ENCODE results near the gene PAK1.

Gene PAK1

GRCh38 chr11:77515483-77515882 lies 41.6 kb upstream of the PAK1 start:
- no peak overlapping the region for H3K4me3 ChIP-seq (replicated peaks; ENCODE audit: low read depth, low read length)
- no peak for TF ChIP-seq CTCF (IDR thresholded peaks at IDR 0.05; ENCODE audit: low read depth, low read length, missing control alignments)
- DNase-seq (ENCODE audit: extremely low read depth, low read depth), result no peak

- H3K4me3 ChIP-seq (replicated peaks; ENCODE audit: low read depth, low read length), result no peak overlapping the region
- TF ChIP-seq CTCF (IDR thresholded peaks at IDR 0.05; ENCODE audit: low read depth, low read length, missing control alignments), result no peak
- DNase-seq (ENCODE audit: extremely low read depth, low read depth), result no peak
These were observed 41.2 kb upstream of the PAK1 start for GRCh38 chr11:77515063-77515462.

- no peak overlapping the region for H3K4me3 ChIP-seq (replicated peaks; ENCODE audit: low read depth, low read length)
- TF ChIP-seq CTCF (IDR thresholded peaks at IDR 0.05; ENCODE audit: low read depth, low read length, missing control alignments), result no peak
- DNase-seq (ENCODE audit: extremely low read depth, low read depth), result no peak
These were observed 38.2 kb upstream of the PAK1 start for GRCh38 chr11:77512092-77512491.

GRCh38 chr11:77510851-77511250 lies 37.0 kb upstream of the PAK1 start:
- DNase-seq (ENCODE audit: extremely low read depth, low read depth), result no peak
- no peak for TF ChIP-seq CTCF (IDR thresholded peaks at IDR 0.05; ENCODE audit: low read depth, low read length, missing control alignments)
- no peak overlapping the region for H3K4me3 ChIP-seq (replicated peaks; ENCODE audit: low read depth, low read length)

- TF ChIP-seq CTCF (IDR thresholded peaks at IDR 0.05; ENCODE audit: low read depth, low read length, missing control alignments), result no peak
- DNase-seq (ENCODE audit: extremely low read depth, low read depth), result no peak
- H3K4me3 ChIP-seq (replicated peaks; ENCODE audit: low read depth, low read length), result no peak overlapping the region
These were observed 36.2 kb upstream of the PAK1 start for GRCh38 chr11:77510095-77510494.

GRCh38 chr11:77508019-77508418 lies 34.1 kb upstream of the PAK1 start:
- TF ChIP-seq CTCF (IDR thresholded peaks at IDR 0.05; ENCODE audit: low read depth, low read length, missing control alignments), result no peak
- DNase-seq (ENCODE audit: extremely low read depth, low read depth), result no peak
- H3K4me3 ChIP-seq (replicated peaks; ENCODE audit: low read depth, low read length), result no peak overlapping the region

GRCh38 chr11:77506857-77507256 lies 33.0 kb upstream of the PAK1 start:
- no peak for TF ChIP-seq CTCF (IDR thresholded peaks at IDR 0.05; ENCODE audit: low read depth, low read length, missing control alignments)
- no peak overlapping the region for H3K4me3 ChIP-seq (replicated peaks; ENCODE audit: low read depth, low read length)
- no peak for DNase-seq (ENCODE audit: extremely low read depth, low read depth)
